Ammon's horn (tissue), 1 donor: ENCODE measurements around the gene PPFIA2.

Experiments used
- DNase-seq: peaks from one replicate; pipeline ENCODE4 v3.0.0-alpha.2; 2016; ENCODE audit warnings: low spot score

PPFIA2 gene

DNA sequence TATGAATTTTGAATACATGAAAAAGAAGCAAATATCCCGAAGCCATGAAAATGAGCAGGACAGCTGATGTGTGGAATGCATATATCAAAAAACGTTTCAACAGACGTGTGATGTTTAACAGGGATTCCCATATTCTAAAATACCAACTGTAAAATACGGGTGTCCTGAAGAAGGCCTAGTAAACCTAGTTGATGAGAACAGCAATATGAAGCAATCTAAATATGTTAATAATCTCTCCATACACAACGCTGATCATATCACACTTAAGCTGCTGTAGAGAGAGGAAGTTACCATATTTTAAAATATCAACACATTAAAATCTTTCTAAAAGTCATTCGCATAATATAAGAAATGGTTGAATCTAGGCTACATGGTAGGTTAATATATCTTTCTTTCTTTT is 317.5 kb downstream of the PPFIA2 start:
- DNase-seq = no peak

DNA sequence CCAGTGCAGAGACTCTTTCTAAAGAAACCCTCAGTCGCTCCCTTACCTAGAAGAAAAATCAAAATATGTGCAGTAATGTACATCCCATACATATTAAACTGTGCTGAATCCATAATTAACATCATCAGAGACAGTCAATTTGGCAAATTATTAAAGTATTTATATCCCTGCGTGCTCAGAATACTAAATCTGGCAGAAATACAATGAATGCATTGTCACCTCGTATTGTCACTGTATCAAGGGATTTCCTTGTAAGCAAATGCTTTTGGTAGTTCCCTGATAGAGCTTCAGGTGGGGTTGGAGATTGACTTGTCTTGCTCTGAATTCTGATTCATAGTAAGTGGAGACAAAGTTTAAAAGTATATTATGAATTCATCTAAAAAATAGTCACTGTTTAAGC is 319.1 kb downstream of the PPFIA2 start:
- DNase-seq = no peak

DNA sequence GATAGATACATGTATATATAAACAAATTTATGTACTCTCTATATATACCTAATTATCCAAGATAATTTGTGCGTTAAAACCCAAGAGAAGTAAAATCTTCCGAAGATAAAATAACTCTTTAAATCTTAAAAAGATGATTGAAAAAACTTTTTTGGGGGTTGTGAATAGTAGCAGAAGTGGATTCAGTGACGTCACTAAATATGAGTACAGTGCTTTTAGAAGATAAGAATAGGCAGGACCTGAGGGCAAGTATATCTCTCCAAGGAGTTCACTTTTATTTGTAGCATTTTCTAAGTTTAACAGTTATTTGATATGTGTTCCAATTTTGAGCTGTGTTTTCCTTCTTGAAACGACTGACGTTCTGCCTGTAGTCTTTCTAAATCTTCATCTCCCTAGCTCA is 319.8 kb downstream of the PPFIA2 start:
- no peak for DNase-seq

DNA sequence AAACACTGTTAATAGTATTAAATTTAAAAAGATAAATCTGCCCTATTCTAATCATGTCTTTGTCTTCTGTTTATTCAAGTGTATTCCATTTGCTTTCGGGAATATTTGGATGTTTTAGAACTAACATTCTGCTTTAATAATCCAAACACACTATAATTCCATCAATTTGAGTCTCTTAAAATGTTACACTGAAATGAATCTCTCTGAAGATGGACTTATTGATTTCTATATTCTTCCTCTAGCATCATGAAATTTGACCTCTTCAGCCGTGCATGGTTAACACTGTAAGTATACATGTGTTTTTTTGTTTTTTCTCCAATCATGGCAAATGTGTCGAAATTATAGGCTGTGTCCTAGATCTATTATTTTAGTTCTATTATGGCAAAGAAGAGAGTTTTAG is 342.1 kb downstream of the PPFIA2 start:
- DNase-seq = no peak

DNA sequence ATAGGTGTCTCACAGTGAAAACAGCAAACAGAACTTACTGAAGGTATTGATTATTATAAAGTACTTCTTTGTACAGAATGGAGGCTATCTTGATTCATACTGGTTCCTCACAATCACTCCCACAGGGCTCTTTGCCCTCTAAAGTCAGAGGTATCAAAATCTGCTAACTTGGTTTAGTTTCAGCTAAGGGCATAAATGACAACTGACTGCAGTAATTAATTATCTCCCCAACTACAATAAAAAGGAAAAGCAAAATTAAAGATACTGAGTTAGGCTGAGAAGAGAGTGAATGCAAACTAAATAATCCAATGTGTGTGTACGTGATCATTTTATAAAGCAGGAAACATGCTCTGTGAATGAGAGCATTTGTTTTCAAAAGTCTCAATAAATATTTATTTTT is 342.6 kb downstream of the PPFIA2 start:
- no peak for DNase-seq

DNA sequence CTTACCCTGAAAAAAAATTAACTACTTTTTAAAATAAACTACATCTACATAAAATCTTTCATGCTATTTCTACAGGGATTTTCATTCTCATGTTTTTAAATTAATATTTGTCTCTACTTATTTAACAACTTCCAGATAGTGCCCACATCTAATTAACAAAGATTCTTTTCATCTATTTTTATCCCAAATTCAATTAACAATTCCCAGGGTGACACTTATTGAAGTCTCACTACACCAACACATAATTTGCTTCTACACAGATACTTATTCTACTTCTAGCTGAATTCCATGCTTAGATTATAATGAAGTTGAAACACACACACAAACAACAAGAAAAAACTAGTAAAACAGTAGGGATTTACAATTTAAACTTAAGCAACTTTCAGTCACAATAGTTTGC is 344.7 kb downstream of the PPFIA2 start:
- DNase-seq = no peak

DNA sequence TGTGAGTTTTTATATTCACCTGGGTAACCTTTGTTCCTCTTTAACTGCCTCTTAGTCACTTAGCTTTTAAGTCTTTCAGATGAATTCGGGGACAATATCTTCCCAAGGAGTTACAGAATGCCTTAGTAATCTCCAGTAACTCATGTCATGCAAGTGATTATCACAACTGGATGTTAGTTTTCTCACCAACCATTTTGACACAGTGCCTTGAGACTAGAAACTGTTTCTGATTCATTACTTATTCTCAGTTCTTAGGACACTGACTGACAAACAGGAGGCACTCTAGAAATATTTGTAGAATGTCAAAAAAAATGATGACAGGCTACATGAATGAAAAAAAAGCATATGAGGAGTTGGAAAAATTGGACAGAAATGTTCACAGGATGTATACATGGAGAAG is 346.2 kb downstream of the PPFIA2 start:
- DNase-seq = no peak

DNA sequence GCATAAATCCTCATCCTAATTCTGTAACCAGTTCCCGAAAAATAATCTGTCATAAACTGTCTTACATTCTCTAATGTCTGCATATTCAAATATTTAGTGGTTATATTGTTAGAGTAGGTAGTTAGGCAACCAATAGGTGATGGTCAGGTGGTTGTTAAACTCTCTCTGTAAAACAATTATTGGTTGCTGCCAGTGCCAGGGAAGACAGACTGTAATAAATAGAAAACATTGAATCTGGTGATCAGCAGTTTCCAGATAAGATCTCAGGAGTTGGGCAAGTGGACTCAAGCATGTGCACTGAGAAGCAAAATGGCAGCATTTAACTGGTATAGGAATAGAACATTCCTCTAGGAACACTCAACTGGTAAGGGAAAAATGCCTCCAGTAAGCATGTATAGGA is 355.8 kb downstream of the PPFIA2 start:
- no peak for DNase-seq

DNA sequence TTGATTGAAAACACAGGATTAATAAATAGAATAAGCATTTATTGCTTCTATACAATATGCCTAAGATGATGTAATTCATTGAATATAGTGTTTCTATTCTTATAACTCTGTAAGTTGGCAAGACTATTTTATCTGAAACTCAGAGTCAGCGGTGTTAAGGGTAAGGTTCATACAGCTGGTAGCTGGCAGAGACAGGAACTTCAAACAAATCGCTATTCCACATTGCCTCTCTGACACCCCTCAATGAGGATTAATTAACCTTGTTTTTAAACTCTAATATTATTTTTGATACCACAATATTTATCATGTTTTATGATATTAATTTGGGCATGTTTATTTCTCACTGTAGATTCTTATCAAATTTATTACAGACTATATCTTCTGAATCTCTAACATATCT is 357.9 kb downstream of the PPFIA2 start:
- no peak for DNase-seq

DNA sequence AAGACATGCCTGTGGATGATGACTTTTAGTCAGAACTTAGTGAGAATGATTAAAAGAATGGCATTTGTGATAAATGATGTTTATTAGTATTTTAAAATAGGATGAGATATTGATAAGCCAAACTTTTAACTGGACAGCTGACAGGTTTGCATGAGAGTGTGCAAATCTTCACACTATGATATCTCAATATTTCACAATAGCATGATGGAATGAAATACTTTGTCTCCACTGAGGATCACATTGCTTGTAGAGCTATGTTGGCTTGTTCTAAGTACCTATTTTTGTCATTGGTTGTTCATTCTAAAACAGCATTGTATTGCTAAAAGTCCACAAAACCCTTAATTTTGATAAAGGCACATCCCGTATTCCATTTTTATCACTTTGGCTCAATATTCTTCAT is 359.1 kb downstream of the PPFIA2 start:
- DNase-seq = no peak

DNA sequence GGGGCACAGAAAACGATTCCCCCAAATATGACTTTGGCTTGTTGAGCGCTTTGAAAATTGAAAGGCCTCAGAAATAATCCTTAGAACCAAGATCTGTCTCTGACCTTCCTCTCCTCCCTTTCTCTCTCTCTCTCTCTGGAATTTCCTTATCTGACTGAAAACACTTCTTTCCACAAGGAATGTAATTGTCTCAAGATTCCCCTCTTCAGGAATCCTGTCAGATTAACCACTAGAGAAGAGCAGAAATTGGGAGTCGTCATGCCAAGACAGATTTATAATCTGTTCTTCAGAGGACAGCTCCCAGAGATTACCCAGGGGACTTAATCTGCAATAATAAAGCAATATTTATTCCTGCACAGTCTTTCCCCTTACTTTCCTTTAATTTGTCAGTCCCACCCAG is 363.7 kb downstream of the PPFIA2 start:
- no peak for DNase-seq

DNA sequence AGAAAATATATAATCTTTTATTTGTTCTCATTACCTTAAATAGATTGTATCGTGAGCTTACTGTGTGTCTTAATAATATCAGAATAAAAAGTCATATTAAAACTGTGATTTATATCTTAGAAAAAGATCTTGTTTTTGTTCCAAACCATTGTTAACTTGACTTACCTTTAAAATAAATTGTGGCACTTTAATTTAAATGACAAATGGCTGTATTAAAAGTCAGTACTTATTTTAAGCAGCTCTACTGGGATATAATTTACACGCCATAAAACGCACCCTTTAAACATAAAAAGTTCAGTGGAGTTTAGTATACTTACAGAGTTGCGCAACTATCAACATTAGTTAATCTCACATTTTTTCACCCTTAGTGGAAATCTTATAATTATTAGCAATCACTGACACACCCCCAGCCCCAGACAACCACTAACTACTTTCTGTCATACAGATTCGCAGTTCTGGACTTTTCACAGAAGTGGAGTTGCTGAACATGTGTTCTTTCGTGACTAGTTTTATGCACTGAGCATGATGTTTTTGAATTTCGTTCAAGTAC is 369.5 kb downstream of the PPFIA2 start:
- no peak for DNase-seq

DNA sequence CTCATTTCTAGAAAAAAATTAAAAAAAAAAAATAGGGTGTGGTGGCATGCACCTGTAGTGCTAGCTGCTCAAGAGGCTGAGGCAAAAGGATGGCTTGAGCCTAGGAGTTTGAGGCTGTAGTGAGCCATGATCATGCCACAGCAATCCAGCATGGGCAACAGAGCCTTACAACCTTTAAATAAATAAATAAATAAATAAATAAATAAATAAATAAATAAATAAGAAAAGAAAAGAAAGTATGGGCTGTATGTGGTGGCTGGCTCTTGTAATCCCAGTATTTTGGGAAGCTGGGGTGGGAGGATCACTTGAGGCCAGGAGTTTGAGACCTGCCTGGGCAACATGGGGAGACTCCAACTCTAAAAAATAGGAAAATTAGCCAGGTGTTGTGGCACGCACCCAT is 373.0 kb downstream of the PPFIA2 start:
- DNase-seq = no peak

DNA sequence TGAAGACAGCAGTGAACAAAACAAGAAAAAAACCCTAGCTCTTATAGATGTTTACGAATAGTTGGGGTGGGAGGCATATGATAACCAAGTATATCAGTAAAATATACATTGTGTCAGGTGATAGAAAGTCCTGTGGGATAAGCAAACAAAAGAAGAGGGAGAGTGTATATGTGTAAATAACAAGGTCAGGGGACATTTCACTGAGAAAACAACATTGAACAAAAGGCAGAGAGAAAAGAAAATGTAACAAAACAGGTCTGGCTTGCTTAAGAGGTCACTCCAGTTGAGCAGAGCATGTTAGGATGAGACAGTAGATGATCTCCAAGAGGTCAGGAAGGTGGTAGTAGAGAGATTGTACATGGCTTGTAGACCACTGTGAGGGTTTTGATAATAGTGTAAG is 377.2 kb downstream of the PPFIA2 start:
- DNase-seq = no peak

DNA sequence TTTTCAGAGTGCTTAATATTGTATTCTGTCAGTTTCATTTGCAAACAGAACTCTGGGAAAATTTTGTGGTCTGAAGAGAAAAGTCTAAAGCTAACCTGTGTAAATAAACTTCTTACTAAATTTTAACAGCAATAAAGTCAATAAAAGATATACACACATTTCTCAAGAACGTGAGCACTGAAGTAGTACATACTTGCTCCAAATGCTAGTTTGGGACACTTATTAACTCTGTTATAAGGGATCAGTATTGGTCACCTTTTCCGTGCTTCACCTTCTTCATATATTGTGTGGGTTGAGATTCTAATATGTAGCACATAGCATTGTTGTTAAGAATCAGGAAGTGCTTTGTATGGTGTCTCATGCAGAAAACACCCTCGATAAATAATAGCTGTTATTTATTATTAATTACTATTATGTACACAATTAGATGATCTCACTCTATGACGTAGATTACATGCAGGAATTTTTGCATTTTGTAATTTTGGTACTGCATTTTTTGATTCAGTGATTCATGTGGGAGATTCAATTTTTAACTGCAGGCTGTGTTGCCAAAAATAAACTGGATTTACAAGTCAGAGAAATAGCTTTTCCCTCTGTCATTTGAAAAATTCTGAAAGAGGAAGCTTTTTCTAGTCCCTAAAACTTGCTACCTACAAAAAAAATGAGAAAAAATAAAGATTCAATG is 380.4 kb downstream of the PPFIA2 start:
- no peak for DNase-seq

DNA sequence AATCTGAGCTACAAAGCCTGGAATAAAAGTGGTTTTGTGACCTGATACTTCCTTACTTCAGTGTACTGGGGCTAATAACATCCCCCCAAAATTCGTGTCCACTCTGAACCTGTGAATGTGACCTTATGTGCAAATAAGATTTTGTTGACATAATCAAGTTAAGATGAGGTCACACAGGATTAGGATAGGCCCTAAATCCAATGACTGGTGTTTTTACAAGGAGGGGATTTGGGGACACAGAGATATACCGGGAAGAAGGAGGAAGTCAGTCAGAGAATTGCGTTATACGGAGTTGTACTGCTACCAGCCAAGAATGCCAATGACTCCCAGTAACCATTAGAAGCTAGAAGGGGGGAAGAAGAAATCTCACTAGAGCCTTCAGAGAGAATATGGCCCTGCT is 381.4 kb downstream of the PPFIA2 start:
- DNase-seq = no peak

DNA sequence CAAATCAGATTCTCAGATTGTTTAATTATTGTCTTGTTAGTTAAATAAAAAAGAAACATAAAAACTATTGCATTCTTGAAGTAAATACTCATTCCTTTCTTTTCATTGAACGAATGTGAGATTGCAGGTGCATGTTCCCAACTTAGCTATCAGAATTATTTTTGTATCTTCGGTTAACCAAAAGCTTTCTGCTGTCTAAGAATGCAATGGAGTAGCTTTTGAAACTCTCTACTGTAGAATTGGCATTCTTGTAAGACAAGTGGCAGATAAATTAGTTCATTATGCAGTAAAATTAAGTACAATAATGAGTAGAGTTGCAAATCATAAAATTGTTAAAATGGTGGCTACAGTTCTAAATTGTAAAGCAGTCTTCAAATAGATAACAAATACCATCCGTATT is 383.2 kb downstream of the PPFIA2 start:
- no peak for DNase-seq

DNA sequence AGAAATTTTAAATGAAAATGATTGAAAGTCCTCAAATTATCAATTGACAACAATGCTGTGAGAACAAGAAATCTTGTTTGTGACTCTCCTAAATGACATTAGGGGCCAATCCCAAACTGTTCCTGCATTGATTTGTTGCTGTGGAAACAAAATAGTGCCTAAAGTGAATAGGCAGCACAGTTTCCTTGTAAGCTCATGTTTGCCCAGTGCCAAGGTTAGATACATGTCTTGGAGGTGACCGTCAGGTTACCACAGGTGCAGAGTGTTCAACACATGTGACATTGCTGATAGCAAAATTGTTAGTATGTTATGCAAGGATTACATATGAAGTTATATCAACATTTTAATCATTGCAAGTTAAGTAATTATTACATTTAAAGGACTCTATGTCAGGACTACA is 388.7 kb downstream of the PPFIA2 start:
- no peak for DNase-seq

DNA sequence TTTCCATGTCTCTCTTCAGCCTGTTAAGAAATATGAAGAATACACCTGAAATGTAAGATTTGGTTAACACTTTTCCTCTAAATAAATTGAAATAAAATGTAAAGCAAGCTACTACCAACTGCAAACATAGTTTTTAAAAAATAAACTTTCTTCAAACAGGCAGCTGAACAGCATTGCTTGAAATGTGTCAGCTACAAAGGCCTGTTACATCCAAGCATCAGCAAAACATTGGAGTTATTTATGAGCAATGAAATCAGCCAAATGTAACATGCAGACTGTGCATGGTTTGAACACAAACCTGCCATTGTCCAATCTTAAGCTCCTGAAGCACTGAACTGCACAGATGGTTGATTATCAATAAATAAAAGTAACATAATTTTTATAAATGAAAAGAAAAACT is 390.0 kb downstream of the PPFIA2 start:
- DNase-seq = peak; percentile 63

DNA sequence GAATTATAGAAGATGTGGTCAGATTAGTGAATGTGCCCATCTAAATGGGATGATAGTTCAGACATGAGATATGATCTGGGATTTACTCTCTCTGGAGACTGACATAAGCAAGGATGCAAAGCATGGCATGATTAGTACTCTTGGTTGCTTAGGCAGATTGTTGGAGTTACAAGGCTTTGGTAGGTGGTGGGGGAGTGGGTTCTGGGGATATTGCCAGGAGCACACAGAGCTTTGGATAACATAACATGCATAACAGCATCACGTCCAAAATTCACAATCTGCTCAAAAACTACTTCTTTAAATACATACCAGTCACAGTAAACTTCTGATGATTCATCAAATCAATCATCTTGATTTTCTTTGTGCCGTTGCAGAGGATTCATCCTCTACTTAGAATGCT is 393.9 kb downstream of the PPFIA2 start:
- DNase-seq = peak; percentile 72

DNA sequence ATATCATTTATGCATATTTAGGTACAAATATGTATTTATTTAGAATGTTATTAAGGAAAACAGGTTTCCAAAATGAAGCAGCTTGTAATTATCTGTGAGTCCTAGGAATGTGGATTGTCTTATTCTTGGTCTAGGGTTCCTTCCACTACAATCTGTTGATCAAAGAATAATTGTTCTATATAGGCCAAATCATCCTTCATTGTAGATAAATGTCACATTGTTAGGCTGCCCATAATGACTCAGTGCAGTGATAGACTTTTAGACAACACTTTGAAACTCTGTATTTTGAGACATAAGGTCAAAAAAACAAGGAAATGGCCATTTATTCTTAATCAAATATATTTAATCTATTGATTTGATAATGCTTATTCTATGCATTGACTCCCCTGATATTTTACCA is 398.2 kb downstream of the PPFIA2 start:
- DNase-seq = peak; percentile 65

DNA sequence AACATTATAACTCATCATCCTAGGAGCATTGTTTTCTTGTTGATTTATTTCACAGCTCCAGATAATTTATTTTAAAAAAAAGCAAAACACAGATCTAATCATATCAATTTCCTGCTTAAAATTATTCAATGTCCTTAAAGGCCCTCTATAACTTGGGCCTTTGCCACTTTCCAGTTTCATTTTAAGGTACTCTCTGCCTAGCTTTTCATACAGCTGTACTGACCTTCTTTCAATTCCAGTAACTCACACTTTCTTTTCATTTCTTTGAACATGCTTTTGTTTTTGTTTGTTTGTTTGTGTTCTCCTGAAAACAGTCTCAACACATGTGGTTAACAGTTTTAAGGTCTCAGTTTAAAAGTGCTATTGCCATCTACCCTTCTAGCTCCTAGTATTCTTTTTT is 399.4 kb downstream of the PPFIA2 start:
- DNase-seq = no peak

DNA sequence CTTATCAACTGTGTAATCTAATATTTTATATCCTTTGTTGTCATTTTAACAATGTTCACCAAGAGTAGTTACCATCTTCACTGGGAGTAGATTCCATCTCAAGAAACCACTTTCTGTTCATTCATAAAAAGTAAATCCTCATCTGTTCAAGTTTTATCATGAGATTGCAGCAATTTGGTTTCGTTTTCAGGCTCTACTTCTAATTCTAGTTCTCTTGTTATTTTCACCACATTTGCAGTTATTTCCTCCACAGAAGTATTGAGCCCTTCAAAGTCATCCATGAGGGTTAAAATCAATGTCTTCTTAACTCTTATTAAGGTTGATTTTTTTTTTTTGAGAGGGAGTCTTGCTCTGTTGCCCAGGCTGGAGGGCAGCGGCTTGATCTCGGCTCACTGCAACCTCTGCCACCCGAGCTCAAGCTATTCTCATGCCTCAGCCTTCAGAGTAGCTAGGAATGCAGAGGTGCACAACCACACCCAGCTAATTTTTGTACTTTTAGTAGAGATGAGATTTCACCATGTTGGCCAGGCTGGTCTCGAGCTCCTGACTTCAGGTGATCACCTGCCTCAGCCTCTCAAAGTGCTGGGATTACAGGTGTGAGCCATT is 404.7 kb downstream of the PPFIA2 start:
- no peak for DNase-seq

DNA sequence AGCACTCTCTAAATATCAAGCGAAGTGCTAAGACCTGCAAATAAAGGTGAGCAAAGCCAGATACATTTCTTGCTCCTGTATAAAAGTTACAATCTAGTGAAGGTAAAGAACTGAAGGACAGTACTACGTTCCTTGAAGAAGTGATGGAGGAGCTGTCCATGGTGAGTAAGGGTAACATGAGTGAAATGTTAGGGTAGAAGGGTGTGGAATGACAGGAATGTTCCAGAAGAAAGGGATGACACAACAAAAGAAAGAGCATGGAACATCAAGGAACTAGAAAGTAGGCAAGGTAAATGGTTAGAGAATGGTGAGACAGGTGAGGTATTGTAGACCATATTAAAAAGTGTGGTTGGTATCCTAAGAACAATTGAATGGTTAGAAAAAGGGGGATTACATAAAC is 408.8 kb downstream of the PPFIA2 start:
- no peak for DNase-seq
